HL-60 (cell line): ENCODE measurements around the gene PERM1.

Experiments
- DNase-seq, 2 experiments: peaks; one replicate each; pipeline ENCODE4 v3.0.0-alpha.2; 2010 to 2020; ENCODE audit warnings: low read depth in 1 of 2, low spot score in 1 of 2
- H3K27ac ChIP-seq: fragments of 250-450 bp; sonication (Bioruptor Pico); replicated peaks from 2 replicates; pipeline ENCODE4 v1.5.1; 2020; ENCODE audit warnings: mild to moderate bottlenecking, moderate library complexity
- H3K27me3 ChIP-seq: fragments of 250-450 bp; sonication (Bioruptor Pico); 2 replicates; pipeline ENCODE4 v1.5.1; 2021; ENCODE audit warnings: mild to moderate bottlenecking, moderate library complexity; ENCODE audit not compliant: insufficient read depth, poor library complexity, severe bottlenecking
- H3K4me3 ChIP-seq: replicated peaks from 2 replicates; pipeline ENCODE4 v1.5.1; 2011; ENCODE audit warnings: mild to moderate bottlenecking, control low read depth, low read length; ENCODE audit not compliant: insufficient read depth
- GABPA ChIP-seq: IDR thresholded peaks from 2 replicates; pipeline ENCODE4 v1.6.1; 2012; ENCODE audit warnings: low read depth
- POLR2AphosphoS5 ChIP-seq: IDR thresholded peaks from 2 replicates; pipeline ENCODE4 v1.6.1; 2012; ENCODE audit warnings: low read depth
- SPI1 ChIP-seq: IDR thresholded peaks from 2 replicates; pipeline ENCODE4 v1.6.1; 2012; ENCODE audit warnings: low read depth, mild to moderate bottlenecking, borderline replicate concordance
- TF ChIP-seq, protein P1 (sequence below): IDR thresholded peaks from one replicate; pipeline ENCODE4 v1.5.1; 2011; ENCODE audit warnings: low read length, control low read depth, inconsistent platforms; ENCODE audit not compliant: insufficient read depth
- TF ChIP-seq, protein P2 (sequence below): IDR thresholded peaks from 2 replicates; pipeline ENCODE4 v1.6.1; 2012; ENCODE audit warnings: low read depth; ENCODE audit not compliant: insufficient replicate concordance

PERM1 gene

DNA sequence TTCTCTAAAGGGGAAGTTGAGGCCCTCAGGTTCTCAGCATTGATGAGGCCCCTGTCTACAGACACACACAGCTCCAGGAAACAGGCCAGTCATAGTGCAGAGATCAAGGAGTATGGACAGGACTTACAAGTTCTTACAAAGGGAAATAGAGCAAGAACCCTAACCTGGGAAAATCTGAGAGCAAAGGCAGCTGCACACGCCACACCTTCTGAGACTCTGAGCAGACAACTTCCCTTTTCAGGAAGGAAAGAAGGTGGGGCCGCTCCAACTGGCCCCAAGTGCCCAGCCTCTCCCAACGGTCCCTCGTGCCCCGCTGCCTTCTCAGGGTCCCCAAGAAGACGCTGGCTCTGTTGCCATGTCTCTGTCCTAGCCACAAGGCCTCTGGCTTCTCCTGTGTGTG lies 26.4 kb downstream of the PERM1 start:
- TF ChIP-seq, protein P1, sequence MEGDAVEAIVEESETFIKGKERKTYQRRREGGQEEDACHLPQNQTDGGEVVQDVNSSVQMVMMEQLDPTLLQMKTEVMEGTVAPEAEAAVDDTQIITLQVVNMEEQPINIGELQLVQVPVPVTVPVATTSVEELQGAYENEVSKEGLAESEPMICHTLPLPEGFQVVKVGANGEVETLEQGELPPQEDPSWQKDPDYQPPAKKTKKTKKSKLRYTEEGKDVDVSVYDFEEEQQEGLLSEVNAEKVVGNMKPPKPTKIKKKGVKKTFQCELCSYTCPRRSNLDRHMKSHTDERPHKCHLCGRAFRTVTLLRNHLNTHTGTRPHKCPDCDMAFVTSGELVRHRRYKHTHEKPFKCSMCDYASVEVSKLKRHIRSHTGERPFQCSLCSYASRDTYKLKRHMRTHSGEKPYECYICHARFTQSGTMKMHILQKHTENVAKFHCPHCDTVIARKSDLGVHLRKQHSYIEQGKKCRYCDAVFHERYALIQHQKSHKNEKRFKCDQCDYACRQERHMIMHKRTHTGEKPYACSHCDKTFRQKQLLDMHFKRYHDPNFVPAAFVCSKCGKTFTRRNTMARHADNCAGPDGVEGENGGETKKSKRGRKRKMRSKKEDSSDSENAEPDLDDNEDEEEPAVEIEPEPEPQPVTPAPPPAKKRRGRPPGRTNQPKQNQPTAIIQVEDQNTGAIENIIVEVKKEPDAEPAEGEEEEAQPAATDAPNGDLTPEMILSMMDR = no peak
- TF ChIP-seq SPI1 = peak; percentile 25; the same call in 1 of the 2 replicates
- no peaks in the 10 kb centered on the region for H3K27me3 ChIP-seq
- no peak overlapping the region for H3K4me3 ChIP-seq
- peak in 1 of 2 experiments; percentile 75 for DNase-seq
- peak overlapping the region; percentile 78 for H3K27ac ChIP-seq

DNA sequence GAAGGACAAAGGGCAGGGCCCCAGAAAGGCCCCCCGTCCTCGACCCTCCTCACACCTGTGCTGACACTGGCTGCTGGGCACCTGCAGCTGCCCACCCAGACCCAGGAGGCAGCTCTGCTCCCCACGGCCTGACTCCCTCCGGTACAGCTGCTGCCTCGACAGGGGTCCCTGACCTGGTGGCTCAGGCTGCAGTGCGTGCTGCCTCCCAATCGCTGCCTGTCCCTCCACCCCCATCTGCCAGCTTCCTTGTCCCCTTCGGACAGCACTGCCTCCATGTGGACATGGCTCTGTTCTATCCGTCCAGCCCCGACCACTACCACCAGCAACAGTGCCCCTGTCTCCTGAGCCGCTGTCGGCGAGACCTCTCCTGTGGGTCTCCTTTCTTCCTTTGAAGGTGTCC lies 27.0 kb downstream of the PERM1 start:
- peak overlapping the region; percentile 78 for H3K27ac ChIP-seq
- H3K4me3 ChIP-seq = no peak overlapping the region
- no peaks in the 10 kb centered on the region for H3K27me3 ChIP-seq
- no peak for DNase-seq
- no peak for TF ChIP-seq SPI1
- TF ChIP-seq, protein P1 = no peak
- TF ChIP-seq GABPA = no peak
- TF ChIP-seq POLR2AphosphoS5 = no peak
- TF ChIP-seq, protein P2, sequence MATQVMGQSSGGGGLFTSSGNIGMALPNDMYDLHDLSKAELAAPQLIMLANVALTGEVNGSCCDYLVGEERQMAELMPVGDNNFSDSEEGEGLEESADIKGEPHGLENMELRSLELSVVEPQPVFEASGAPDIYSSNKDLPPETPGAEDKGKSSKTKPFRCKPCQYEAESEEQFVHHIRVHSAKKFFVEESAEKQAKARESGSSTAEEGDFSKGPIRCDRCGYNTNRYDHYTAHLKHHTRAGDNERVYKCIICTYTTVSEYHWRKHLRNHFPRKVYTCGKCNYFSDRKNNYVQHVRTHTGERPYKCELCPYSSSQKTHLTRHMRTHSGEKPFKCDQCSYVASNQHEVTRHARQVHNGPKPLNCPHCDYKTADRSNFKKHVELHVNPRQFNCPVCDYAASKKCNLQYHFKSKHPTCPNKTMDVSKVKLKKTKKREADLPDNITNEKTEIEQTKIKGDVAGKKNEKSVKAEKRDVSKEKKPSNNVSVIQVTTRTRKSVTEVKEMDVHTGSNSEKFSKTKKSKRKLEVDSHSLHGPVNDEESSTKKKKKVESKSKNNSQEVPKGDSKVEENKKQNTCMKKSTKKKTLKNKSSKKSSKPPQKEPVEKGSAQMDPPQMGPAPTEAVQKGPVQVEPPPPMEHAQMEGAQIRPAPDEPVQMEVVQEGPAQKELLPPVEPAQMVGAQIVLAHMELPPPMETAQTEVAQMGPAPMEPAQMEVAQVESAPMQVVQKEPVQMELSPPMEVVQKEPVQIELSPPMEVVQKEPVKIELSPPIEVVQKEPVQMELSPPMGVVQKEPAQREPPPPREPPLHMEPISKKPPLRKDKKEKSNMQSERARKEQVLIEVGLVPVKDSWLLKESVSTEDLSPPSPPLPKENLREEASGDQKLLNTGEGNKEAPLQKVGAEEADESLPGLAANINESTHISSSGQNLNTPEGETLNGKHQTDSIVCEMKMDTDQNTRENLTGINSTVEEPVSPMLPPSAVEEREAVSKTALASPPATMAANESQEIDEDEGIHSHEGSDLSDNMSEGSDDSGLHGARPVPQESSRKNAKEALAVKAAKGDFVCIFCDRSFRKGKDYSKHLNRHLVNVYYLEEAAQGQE = no peak

DNA sequence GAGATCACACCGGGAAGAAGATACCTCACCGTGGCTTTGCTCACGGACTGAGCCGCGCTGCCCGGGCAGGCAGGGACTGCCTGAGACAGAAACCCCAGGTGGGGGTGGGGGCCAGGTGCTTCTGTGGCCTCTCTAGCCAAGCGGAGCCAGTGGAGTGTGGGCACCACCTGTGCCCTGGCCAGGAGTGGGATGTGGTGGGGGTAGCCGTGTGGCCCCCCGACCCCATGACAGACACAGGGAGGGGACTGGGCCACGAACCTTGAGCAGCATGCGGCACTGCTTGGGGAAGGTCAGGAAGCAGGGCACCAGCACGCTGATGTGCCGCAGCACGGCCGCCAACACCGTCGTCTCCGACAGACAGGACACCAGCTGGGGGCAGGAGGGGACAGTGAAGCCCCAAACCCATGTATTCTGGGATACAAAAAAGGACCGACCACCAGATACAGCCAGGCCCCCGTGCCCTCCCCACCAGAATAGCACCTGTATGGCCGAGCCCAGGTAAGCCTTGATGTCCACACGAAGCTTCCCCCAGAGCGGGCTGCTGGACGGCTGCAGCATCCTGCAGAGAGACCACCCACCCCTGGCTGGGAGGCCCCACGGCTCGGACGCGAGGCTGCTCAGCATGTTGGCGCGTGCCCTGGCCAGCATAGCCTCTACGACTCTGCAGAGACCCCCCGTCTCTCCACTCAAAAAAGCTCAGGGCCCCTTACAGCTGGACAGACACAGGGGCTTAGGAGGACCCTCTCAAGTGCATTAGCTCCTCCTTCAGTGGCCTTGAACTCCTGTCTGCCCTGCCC lies 28.2 kb downstream of the PERM1 start:
- H3K27ac ChIP-seq = no peak overlapping the region
- no peak for TF ChIP-seq SPI1
- TF ChIP-seq, protein P1 = no peak
- TF ChIP-seq GABPA = no peak
- no peak for DNase-seq
- no peak overlapping the region for H3K4me3 ChIP-seq
- no peaks in the 10 kb centered on the region for H3K27me3 ChIP-seq

DNA sequence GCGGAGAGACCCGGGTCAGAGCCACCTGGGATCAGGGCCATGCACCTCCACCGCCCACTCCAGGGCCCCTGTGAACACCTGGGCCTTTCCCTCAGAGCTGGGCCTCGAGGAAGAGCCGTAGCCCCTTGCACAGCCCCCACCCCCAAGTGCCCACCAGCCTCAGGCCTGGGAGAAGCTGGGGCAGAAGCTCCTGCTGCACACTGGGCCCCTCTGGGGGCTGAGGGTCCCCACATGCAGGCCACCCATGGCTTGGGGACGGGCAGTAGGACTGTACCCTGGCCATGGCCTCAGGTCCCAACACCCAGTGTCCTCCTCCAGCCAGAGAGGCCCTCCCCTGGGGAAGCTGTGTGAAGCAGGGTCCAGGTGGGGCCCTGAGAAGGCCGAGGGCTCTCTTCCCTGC lies 29.3 kb downstream of the PERM1 start:
- no peak overlapping the region for H3K4me3 ChIP-seq
- no peak overlapping the region for H3K27ac ChIP-seq
- DNase-seq = no peak
- no peak; the same call in 1 of the 2 replicates for TF ChIP-seq POLR2AphosphoS5
- TF ChIP-seq, protein P2 = no peak
- TF ChIP-seq GABPA = no peak
- TF ChIP-seq SPI1 = no peak
- TF ChIP-seq, protein P1 = no peak
- H3K27me3 ChIP-seq = no peaks in the 10 kb centered on the region
